GM12875 (cell line): Measurements from ENCODE around the gene GRM4.

Experiments
- H3K4me3 ChIP-seq: one replicate; pipeline ENCODE4 v1.5.1; 2011; ENCODE audit warnings: low read depth, low read length, control low read depth
- TF ChIP-seq, protein P1 (sequence below): IDR thresholded peaks from 2 replicates; pipeline ENCODE4 v1.5.1; 2011; ENCODE audit warnings: low read depth, mild to moderate bottlenecking, control low read depth, inconsistent platforms, low read length, moderate library complexity, borderline replicate concordance; ENCODE audit not compliant: insufficient read depth

GRM4 gene

DNA sequence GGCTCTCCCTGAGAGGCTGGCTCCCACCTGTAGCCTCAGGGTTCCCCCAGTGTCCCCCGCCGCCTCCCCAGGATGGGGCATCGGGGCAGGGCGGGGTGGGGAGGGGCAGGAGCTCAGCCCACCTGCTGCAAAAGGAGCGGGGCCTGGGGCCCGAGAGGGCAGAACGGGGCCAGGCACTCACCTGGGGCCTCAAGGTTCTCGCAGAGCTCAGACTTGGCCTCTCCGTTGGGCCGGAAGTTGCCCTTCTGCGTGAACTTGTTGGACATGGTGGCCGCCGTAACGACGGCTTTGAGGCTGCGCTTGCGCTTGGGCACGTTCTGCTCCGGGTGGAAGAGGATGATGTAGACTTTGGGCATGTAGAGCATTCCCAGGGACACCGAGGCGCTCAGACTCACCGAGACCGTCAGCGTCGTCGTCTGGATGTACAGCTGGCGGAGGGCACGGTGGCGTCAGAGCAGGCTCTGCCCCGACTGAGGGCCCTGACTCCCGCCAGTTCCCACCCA, 117.9 kb downstream of the GRM4 start:
- TF ChIP-seq, protein P1, sequence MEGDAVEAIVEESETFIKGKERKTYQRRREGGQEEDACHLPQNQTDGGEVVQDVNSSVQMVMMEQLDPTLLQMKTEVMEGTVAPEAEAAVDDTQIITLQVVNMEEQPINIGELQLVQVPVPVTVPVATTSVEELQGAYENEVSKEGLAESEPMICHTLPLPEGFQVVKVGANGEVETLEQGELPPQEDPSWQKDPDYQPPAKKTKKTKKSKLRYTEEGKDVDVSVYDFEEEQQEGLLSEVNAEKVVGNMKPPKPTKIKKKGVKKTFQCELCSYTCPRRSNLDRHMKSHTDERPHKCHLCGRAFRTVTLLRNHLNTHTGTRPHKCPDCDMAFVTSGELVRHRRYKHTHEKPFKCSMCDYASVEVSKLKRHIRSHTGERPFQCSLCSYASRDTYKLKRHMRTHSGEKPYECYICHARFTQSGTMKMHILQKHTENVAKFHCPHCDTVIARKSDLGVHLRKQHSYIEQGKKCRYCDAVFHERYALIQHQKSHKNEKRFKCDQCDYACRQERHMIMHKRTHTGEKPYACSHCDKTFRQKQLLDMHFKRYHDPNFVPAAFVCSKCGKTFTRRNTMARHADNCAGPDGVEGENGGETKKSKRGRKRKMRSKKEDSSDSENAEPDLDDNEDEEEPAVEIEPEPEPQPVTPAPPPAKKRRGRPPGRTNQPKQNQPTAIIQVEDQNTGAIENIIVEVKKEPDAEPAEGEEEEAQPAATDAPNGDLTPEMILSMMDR, result no peak
- H3K4me3 ChIP-seq, result no peak overlapping the region

DNA sequence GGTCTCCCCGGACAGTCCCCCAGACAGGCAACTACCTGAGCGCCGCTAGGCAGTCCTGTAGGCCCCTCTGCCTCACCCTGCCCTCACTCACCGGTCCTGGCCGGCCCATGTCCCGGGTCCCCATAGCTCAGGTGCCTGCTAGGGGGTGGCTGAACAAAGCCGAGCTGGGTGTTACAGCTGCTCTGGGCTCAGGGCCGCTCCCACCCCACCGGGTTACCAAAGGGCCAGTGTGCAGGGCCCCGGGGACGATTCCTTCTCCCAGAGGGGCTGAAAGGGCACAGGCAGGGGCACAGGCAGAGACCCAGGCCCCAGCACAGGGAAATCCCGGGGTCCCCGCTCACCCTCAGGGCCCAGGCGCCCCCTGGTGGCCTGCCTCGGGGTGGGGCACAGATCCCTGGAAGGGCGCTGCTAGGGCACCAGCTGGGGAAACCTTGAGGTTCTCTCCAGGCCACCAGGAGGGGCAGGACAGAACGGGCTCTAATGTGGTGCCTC, 118.4 kb downstream of the GRM4 start:
- TF ChIP-seq, protein P1, result peak; percentile 84
- H3K4me3 ChIP-seq, result no peak overlapping the region

DNA sequence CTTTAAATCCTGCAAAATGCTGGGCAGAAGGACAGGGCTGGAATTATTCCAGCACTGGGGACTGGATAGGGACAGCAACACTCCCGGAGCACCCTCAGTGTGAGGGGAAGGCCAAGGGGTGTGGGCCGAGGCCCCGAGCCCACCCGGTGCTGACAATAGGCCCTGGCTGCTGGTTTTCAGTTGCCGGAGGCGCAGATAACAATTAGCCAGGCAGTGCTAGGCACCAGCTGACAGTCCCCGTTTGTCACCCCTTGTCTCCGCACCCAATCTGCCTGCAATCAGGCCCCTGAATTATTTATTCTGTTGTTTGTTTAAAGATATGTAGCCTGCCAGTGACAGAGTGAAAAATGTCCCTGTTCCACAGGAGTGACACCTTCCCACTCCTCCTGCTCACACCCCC, 120.0 kb downstream of the GRM4 start:
- TF ChIP-seq, protein P1, result no peak
- H3K4me3 ChIP-seq, result no peak overlapping the region

DNA sequence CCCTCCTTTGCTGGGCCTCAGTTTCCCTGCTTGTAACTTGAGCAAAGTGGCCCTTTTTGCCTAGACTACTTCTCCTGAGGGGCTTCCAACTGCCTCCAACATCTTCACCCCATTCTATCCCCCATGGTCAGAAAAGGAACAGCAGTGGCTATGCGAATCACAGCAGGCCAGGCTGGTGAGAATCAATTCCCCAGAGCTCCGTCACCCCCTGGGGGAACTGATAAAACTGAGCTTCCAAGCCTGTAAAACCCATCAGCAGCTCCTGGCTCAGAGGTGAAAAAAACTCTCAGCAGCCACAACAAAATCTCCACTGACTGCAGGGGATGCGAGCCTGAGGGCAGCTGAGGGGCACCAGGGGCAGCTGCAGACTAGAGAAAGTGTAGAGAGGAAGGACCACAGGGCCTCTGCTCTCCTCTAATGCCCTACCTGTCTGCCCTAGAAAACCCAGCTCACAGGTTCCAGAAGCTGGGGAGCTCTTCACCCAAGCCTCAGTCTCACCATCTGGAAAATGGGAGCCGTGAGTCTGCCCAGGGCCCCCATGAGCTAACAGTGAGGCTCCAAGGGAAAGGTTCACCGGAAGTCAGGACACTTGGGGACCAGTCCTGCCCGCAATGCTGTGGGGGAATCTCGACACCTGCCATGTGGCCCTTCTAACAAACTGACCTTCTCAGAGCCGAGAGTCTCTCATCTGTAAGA, 120.6 kb downstream of the GRM4 start:
- no peak overlapping the region for H3K4me3 ChIP-seq
- TF ChIP-seq, protein P1, result no peak

DNA sequence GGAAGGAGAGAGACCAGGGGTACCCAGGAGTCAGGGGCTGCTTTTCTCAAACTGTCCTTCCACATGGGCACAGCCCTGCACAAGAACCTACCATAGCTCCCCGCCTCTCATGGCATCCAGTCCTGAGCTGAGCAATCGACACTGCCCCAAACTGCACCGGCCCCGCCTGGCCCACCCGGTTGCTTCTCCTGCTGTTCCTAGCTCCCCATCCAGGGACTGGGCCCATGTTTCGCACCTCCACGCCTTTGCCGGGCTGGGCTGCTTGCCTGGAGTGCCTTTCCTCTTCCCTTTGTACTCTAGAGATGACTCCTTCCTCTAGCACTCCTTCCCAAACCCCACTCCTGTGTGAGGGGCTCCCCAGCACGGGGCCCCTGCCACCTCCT, 123.0 kb downstream of the GRM4 start:
- no peak overlapping the region for H3K4me3 ChIP-seq
- TF ChIP-seq, protein P1, result no peak

DNA sequence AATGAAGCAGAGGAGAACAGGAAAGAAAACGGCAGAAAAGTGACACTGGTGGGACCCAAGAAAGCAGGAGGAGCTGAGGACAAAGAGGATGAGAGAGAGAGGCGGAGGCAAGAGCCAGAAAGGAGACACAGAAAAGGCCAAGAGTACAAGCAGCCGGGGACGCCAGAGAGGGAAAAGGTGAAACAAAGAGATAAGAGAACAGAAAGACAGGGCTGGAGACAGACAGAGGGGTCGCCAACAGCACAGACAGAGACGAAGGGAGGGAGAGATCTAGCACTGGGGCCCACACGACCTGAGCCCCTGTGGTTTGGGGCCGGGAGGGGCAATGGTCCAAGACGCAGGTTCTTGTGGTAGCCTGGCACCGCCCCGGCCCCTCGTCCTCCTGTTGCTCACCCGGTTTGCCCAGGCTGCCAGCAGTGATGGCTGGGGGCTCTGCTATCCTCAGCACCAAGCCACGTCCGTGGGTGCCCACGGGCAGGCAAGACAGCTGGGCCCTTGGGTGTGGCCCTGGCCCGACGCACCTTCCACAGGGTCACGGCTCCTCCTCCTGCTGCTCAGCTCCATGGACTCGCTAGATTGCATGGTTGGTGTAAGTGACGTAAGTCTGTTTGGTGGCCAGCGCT, 123.5 kb downstream of the GRM4 start:
- H3K4me3 ChIP-seq, result no peak overlapping the region
- TF ChIP-seq, protein P1, result no peak
